Mesenchymal stem cell (in vitro differentiated cells and primary cell): ENCODE data around the gene MEIS2.

Experiments used
- DNase-seq: peaks from one replicate; pipeline ENCODE4 v3.0.0-alpha.2; 2013
- H2AFZ ChIP-seq: one replicate; pipeline ENCODE4 v1.6.1; 2013; ENCODE audit warnings: low read depth, mild to moderate bottlenecking, control low read depth, inconsistent platforms, low read length, moderate library complexity
- H2AK5ac ChIP-seq: 2 replicates; pipeline ENCODE4 v1.6.1; 2013; ENCODE audit warnings: low read length, moderate library complexity, mild to moderate bottlenecking, inconsistent platforms; ENCODE audit not compliant: severe bottlenecking
- H2BK120ac ChIP-seq: one replicate; pipeline ENCODE4 v1.6.1; 2013; ENCODE audit warnings: low read depth, mild to moderate bottlenecking, inconsistent platforms, low read length, moderate library complexity
- H2BK12ac ChIP-seq, 2 experiments: one replicate each; pipeline ENCODE4 v1.6.1; 2013; ENCODE audit warnings: inconsistent platforms in 2 of 2, low read length in 2 of 2, mild to moderate bottlenecking in 2 of 2, moderate library complexity in 2 of 2, control low read depth in 1 of 2
- H2BK15ac ChIP-seq: one replicate; pipeline ENCODE4 v1.6.1; 2013; ENCODE audit warnings: mild to moderate bottlenecking, low read depth, inconsistent platforms; ENCODE audit not compliant: poor library complexity, severe bottlenecking
- H2BK5ac ChIP-seq: 2 replicates; pipeline ENCODE4 v1.6.1; 2013; ENCODE audit warnings: low read depth, mild to moderate bottlenecking, low read length, control low read depth, inconsistent platforms; ENCODE audit not compliant: poor library complexity, severe bottlenecking
- H3K14ac ChIP-seq, 2 experiments: one replicate each; pipeline ENCODE4 v1.6.1; 2013; ENCODE audit warnings: inconsistent platforms in 2 of 2, low read length in 2 of 2, control low read depth in 1 of 2, mild to moderate bottlenecking in 1 of 2, moderate library complexity in 1 of 2
- H3K18ac ChIP-seq, 2 experiments: one replicate each; pipeline ENCODE4 v1.6.1; 2013; ENCODE audit warnings: inconsistent platforms in 2 of 2, low read length in 2 of 2, control low read depth in 1 of 2, low read depth in 1 of 2, mild to moderate bottlenecking in 1 of 2
- H3K23ac ChIP-seq, 2 experiments: one replicate each; pipeline ENCODE4 v1.6.1; 2013; ENCODE audit warnings: inconsistent platforms in 2 of 2, low read length in 2 of 2, mild to moderate bottlenecking in 2 of 2, moderate library complexity in 2 of 2, control low read depth in 1 of 2
- H3K27ac ChIP-seq: 2 replicates; pipeline ENCODE4 v1.5.1; 2013; ENCODE audit warnings: mild to moderate bottlenecking, moderate library complexity, low read length, control low read depth, inconsistent platforms; ENCODE audit not compliant: poor library complexity, severe bottlenecking
- H3K27me3 ChIP-seq, 2 experiments: 2 replicates each; pipeline versions ENCODE4 v1.6.1 to v1.7.0; 2013; ENCODE audit warnings: low read length in 2 of 2, mild to moderate bottlenecking in 2 of 2, moderate library complexity in 2 of 2, control low read depth in 1 of 2, inconsistent platforms in 1 of 2; ENCODE audit not compliant: control insufficient read depth in 1 of 2, insufficient read depth in 1 of 2
- H3K36me3 ChIP-seq, 2 experiments: 2 replicates each; pipeline versions ENCODE4 v1.6.1 to v1.7.0; 2013; ENCODE audit warnings: low read length in 2 of 2, control low read depth in 1 of 2, inconsistent platforms in 1 of 2, low read depth in 1 of 2, mild to moderate bottlenecking in 1 of 2; ENCODE audit not compliant: insufficient read depth in 2 of 2, control insufficient read depth in 1 of 2
- H3K4ac ChIP-seq, 2 experiments: one replicate each; pipeline ENCODE4 v1.6.1; 2013; ENCODE audit warnings: inconsistent platforms in 2 of 2, low read length in 2 of 2, mild to moderate bottlenecking in 2 of 2, moderate library complexity in 2 of 2, control low read depth in 1 of 2, low read depth in 1 of 2
- H3K4me1 ChIP-seq: 2 replicates; pipeline ENCODE4 v1.6.1; 2013; ENCODE audit warnings: low read depth, low read length, control low read depth; ENCODE audit not compliant: control insufficient read depth, insufficient read depth
- H3K4me2 ChIP-seq: 2 replicates; pipeline ENCODE4 v1.6.1; 2013; ENCODE audit warnings: low read length, mild to moderate bottlenecking, inconsistent platforms; ENCODE audit not compliant: poor library complexity, severe bottlenecking
- H3K4me3 ChIP-seq, 2 experiments: 2 replicates each; pipeline versions ENCODE4 v1.5.1 to v1.7.0; 2013; ENCODE audit warnings: low read length in 2 of 2, mild to moderate bottlenecking in 2 of 2, control low read depth in 1 of 2, low read depth in 1 of 2; ENCODE audit not compliant: insufficient read depth in 1 of 2
- H3K79me1 ChIP-seq: replicated peaks from 2 replicates; pipeline ENCODE4 v1.6.1; 2013; ENCODE audit warnings: mild to moderate bottlenecking, control low read depth, low read length, inconsistent platforms; ENCODE audit not compliant: poor library complexity, severe bottlenecking
- H3K9ac ChIP-seq: 2 replicates; pipeline ENCODE4 v1.7.0; 2013; ENCODE audit warnings: mild to moderate bottlenecking, low read length, moderate library complexity
- H3K9me3 ChIP-seq: 2 replicates; pipeline ENCODE4 v1.7.0; 2013; ENCODE audit warnings: mild to moderate bottlenecking, low read length; ENCODE audit not compliant: control insufficient read depth
- H4K8ac ChIP-seq: one replicate; pipeline ENCODE4 v1.6.1; 2013; ENCODE audit warnings: inconsistent platforms, mild to moderate bottlenecking, low read length, moderate library complexity
- H4K91ac ChIP-seq: one replicate; pipeline ENCODE4 v1.6.1; 2013; ENCODE audit warnings: mild to moderate bottlenecking, low read length, inconsistent platforms
- WGBS: methylation state at CpG from one replicate; pipeline ENCODE4 v1.1.7; 2013; ENCODE audit warnings: mixed read lengths; 5-methylcytosine and 5-hydroxymethylcytosine counted together

The MEIS2 gene

DNA sequence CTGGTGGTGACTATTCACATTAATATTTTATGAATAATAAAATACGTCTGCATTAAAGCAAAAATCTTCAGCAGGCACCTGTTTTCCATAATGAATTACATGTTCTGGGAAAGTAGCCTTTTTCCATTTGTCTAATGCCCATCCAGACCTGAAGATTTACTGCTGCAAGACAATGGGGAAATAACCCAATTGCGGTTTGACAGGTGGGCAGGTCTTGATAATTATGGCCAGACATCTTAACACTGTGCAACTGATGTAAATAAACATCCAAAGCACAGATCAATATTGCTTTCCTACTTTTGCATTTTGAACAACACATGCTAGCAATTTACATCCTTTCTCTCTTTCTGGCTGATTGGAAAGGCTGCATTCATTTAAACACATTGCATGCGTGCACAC lies 173.9 kb downstream of the MEIS2 start:
- Histone ChIP-seq H2AK5ac (no peak overlapping the region), H2BK120ac (no peak overlapping the region), H3K18ac (no peak overlapping the region), H2AFZ (no peak overlapping the region), H3K27ac (no peak overlapping the region), H3K9ac (no peak overlapping the region), H3K4ac (no peak overlapping the region), H3K23ac (no peak overlapping the region), H2BK5ac (no peak overlapping the region), H3K4me1 (no peaks in the 10 kb centered on the region), H3K27me3 (no peaks in the 10 kb centered on the region), H4K8ac (no peak overlapping the region), H3K36me3 (peaks cover 6 to 36% of the 10 kb centered on the region in 2 experiments), H2BK15ac (no peak overlapping the region), H3K4me2 (no peak overlapping the region), H3K4me3 (no peak overlapping the region), H3K14ac (no peak overlapping the region), H4K91ac (no peak overlapping the region), H3K9me3 (no peaks in the 10 kb centered on the region), H3K79me1 (peaks cover 10% of the 10 kb centered on the region), H2BK12ac (no peak overlapping the region)
- WGBS = 89% methylated on average over 2 of the region's 3 CpGs
- DNase-seq = no peak

DNA sequence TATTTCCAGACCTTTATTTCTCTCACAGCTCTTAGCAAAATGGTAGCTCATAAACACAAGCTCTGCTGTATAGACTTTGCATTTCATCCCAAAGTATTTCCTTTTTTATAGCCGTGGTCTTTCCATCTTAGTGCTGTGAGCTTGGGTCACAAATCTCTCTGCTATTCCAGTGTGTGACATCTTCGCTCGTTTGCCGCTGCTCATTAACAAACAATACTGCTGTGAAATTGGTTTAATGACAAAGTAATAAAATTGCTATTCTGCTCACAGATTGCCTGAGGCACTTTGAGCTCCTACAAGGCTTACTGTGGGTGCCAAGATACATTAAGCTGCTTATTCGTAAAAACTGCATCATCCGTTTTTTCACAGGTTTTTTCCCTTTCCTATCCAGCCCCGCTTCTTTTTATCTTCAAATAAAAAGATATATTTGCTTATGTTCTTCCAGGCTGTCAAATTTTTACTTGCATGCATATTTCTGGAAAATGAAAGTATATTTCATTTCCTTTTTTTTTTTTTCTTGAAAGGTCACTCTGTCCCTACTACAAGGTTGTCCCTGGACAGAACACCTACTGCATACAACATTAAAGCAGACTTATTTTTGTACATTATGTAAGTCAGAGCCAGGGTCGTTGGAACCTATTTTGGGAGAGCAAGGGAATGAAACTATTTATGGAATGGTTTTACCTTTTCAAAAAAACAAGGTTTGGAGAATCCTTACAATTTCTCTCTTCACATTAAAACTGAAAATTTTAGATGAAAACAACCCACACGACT lies 174.5 kb downstream of the MEIS2 start:
- no peak overlapping the region for H2AK5ac ChIP-seq

DNA sequence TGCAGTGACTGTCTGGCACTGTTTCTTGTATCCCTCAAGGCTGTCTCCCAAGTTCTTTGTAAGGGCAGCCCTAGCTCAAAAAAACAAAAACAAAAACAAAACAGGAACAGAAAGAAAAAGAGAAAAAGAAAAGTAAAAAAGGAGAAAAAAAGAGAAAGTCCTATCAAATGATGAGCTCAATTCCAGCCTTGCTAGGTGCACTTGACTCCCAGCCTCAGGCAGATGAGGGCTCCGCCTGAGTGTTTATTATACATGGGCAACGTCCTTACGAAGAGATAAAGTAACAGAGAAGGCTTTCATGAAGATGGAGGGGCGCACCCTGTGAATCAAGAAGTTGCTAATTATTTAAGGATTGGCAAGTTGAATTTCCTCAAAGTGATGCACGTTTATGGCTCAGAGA lies 175.3 kb downstream of the MEIS2 start:
- no peak overlapping the region for H2AK5ac ChIP-seq
- H3K27me3 ChIP-seq = no peaks in the 10 kb centered on the region
- no peak overlapping the region for H3K9ac ChIP-seq
- H3K23ac ChIP-seq = no peak overlapping the region
- H3K27ac ChIP-seq = no peak overlapping the region
- no peak overlapping the region for H3K4ac ChIP-seq
- H4K8ac ChIP-seq = no peak overlapping the region
- WGBS = 86% methylated on average over 5 of the region's 5 CpGs
- H3K36me3 ChIP-seq = peaks cover 6 to 36% of the 10 kb centered on the region in 2 experiments
- no peak overlapping the region for H3K4me2 ChIP-seq
- DNase-seq = no peak
- no peak overlapping the region for H3K4me3 ChIP-seq
- H3K9me3 ChIP-seq = no peaks in the 10 kb centered on the region
- no peak overlapping the region for H2BK120ac ChIP-seq
- H3K18ac ChIP-seq = no peak overlapping the region
- H4K91ac ChIP-seq = no peak overlapping the region
- H3K79me1 ChIP-seq = peaks cover 10% of the 10 kb centered on the region
- H2BK12ac ChIP-seq = no peak overlapping the region
- H3K4me1 ChIP-seq = no peaks in the 10 kb centered on the region
- H2BK15ac ChIP-seq = no peak overlapping the region
- H2AFZ ChIP-seq = no peak overlapping the region
- H3K14ac ChIP-seq = no peak overlapping the region
- no peak overlapping the region for H2BK5ac ChIP-seq

More for the DNA sequence above, 174.5 kb downstream of the MEIS2 start:
- no peak overlapping the region for H3K18ac ChIP-seq
- H3K27ac ChIP-seq = no peak overlapping the region
- no peak for DNase-seq
- no peak overlapping the region for H3K4me2 ChIP-seq
- H3K14ac ChIP-seq = no peak overlapping the region
- no peak overlapping the region for H2BK12ac ChIP-seq
- no peaks in the 10 kb centered on the region for H3K4me1 ChIP-seq
- H2BK120ac ChIP-seq = no peak overlapping the region
- WGBS = 81% methylated on average over 5 of the region's 9 CpGs
- no peaks in the 10 kb centered on the region for H3K9me3 ChIP-seq
- no peak overlapping the region for H3K23ac ChIP-seq
- H3K79me1 ChIP-seq = peaks cover 10% of the 10 kb centered on the region
- peaks cover 6 to 36% of the 10 kb centered on the region in 2 experiments for H3K36me3 ChIP-seq
- no peak overlapping the region for H3K9ac ChIP-seq
- H3K27me3 ChIP-seq = no peaks in the 10 kb centered on the region
- no peak overlapping the region for H4K91ac ChIP-seq
- H2BK5ac ChIP-seq = no peak overlapping the region
- H2BK15ac ChIP-seq = no peak overlapping the region
- no peak overlapping the region for H3K4me3 ChIP-seq
- no peak overlapping the region for H4K8ac ChIP-seq
- no peak overlapping the region for H2AFZ ChIP-seq
- H3K4ac ChIP-seq = no peak overlapping the region

DNA sequence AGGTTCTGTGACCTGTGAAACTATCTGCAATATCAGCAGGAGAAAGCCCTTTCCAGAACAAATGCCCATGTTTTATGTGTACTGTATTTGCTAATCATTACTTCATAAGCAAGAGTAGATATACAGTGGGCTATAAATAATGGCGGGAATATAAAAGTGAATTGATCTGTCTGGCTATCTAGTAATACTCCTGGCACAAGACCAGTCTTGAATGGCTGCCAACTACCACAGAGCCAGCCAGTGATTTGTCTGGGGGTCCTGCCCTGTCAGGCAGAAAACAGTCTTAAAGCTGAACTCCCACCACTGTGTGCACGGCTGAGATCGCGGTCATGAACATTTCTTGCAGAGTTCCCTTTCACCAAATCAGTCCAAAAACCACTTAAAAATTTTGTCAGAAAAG lies 176.3 kb downstream of the MEIS2 start:
- H4K91ac ChIP-seq = no peak overlapping the region
- H3K27me3 ChIP-seq = no peaks in the 10 kb centered on the region
- no peak overlapping the region for H3K18ac ChIP-seq
- peaks cover 8% of the 10 kb centered on the region for H3K79me1 ChIP-seq
- no peak overlapping the region for H3K4me3 ChIP-seq
- peaks cover 6 to 33% of the 10 kb centered on the region in 2 experiments for H3K36me3 ChIP-seq
- H3K27ac ChIP-seq = no peak overlapping the region
- no peak overlapping the region for H2BK15ac ChIP-seq
- no peak overlapping the region for H2BK12ac ChIP-seq
- H2AK5ac ChIP-seq = no peak overlapping the region
- no peak for DNase-seq
- H2BK120ac ChIP-seq = no peak overlapping the region
- no peak overlapping the region for H4K8ac ChIP-seq
- H3K4ac ChIP-seq = no peak overlapping the region
- WGBS = 92% methylated on average over 4 of the region's 4 CpGs
- no peaks in the 10 kb centered on the region for H3K4me1 ChIP-seq
- H3K23ac ChIP-seq = no peak overlapping the region
- no peak overlapping the region for H2BK5ac ChIP-seq
- no peak overlapping the region for H2AFZ ChIP-seq
- H3K9me3 ChIP-seq = no peaks in the 10 kb centered on the region
- H3K4me2 ChIP-seq = no peak overlapping the region
- no peak overlapping the region for H3K14ac ChIP-seq
- no peak overlapping the region for H3K9ac ChIP-seq
